Endothelial cell of umbilical vein (primary cell): ENCODE results near the gene DUS1L. TPM values are rescaled to one million over a fixed set of nuclear protein-coding genes. Genes with fewer than 3 reads are reported as not detected.

Experiments
- BruUV-seq: library from RNA; stranded (reverse); fragments of 400-500 nt; replicated peaks from 2 replicates; lab custom pipeline; 2021; lab: Mats Ljungman, UMichigan
- CTCF ChIA-PET: fragments of 300-600, 350-600 bp; sonication (Branson Sonifier 250); formaldehyde crosslinking; loops from one replicate; lab custom pipeline; 2021; ENCODE audit warnings: antibody characterized with exemption, inconsistent platforms; lab: Charles Lee
- POLR2A ChIA-PET: fragments of 300-600, 350-600 bp; sonication (Branson Sonifier 250); formaldehyde crosslinking; loops from one replicate; lab custom pipeline; 2021; ENCODE audit warnings: antibody characterized with exemption, inconsistent platforms; lab: Charles Lee
- DNase-seq: peaks from one replicate; pipeline ENCODE4 v3.0.0-alpha.2; 2011; ENCODE audit warnings: low read depth, low spot score
- FAIRE-seq: peaks from 2 replicates; lab custom pipeline; 2011; peaks lifted over from hg19 to GRCh38; lab: Jason Lieb, UNC
- H2AFZ ChIP-seq: 2 replicates; pipeline ENCODE4 v1.6.0; 2012; ENCODE audit warnings: low read depth, low read length, control low read depth, inconsistent platforms
- H3K27ac ChIP-seq: 2 replicates; pipeline ENCODE4 v1.5.1; 2011; ENCODE audit warnings: low read depth, mild to moderate bottlenecking, control low read depth, low read length, moderate library complexity; ENCODE audit not compliant: insufficient read depth
- H3K27me3 ChIP-seq, 2 experiments: 2 replicates each; pipeline versions ENCODE4 v1.6.0 to v1.6.1; 2011; ENCODE audit warnings: low read length in 2 of 2, mixed read lengths in 1 of 2; ENCODE audit not compliant: control insufficient read depth in 2 of 2, insufficient read depth in 2 of 2
- H3K36me3 ChIP-seq, 2 experiments: 2 replicates in 1 of 2; 3 replicates in 1 of 2; pipeline ENCODE4 v1.5.1; 2011; ENCODE audit warnings: low read length in 2 of 2, mild to moderate bottlenecking in 1 of 2, moderate library complexity in 1 of 2; ENCODE audit not compliant: control insufficient read depth in 2 of 2, insufficient read depth in 2 of 2; ENCODE audit errors: extremely low read depth in 1 of 2
- H3K4me1 ChIP-seq: 3 replicates; pipeline ENCODE4 v1.5.1; 2011; ENCODE audit warnings: mild to moderate bottlenecking, low read length; ENCODE audit not compliant: control insufficient read depth, insufficient read depth; ENCODE audit errors: extremely low read depth
- H3K4me2 ChIP-seq: 2 replicates; pipeline ENCODE4 v1.6.1; 2011; ENCODE audit warnings: low read length, control low read depth, mixed read lengths; ENCODE audit not compliant: insufficient read depth
- H3K4me3 ChIP-seq, 3 experiments: fragments of 200-600 bp in 1 of 3; sonication (generic), shearing (Covaris generic) in 1 of 3; replicated peaks in 1 of 3; 2 replicates each; pipeline ENCODE4 v1.5.1; 2011 to 2016; ENCODE audit warnings: control low read depth in 3 of 3, low read length in 3 of 3, mild to moderate bottlenecking in 2 of 3, inconsistent platforms in 1 of 3, low read depth in 1 of 3, moderate library complexity in 1 of 3; ENCODE audit not compliant: insufficient read depth in 1 of 3
- H3K79me2 ChIP-seq: 2 replicates; pipeline ENCODE4 v1.6.0; 2012; ENCODE audit warnings: low read length, inconsistent platforms; ENCODE audit not compliant: control insufficient read depth, insufficient read depth
- H3K9ac ChIP-seq: replicated peaks from 2 replicates; pipeline ENCODE3; 2011; ENCODE audit warnings: low read length, control low read depth; ENCODE audit not compliant: insufficient read depth; ENCODE audit errors: extremely low read depth
- H3K9me1 ChIP-seq: replicated peaks from 3 replicates; pipeline ENCODE4 v1.6.0; 2011; ENCODE audit warnings: mild to moderate bottlenecking, low read length; ENCODE audit not compliant: control insufficient read depth, insufficient read depth; ENCODE audit errors: extremely low read depth
- H3K9me3 ChIP-seq: replicated peaks from 2 replicates; pipeline ENCODE4 v1.5.1; 2012; ENCODE audit warnings: low read length, inconsistent platforms; ENCODE audit not compliant: control insufficient read depth, insufficient read depth
- H4K20me1 ChIP-seq: replicated peaks from 2 replicates; pipeline ENCODE3; 2011; ENCODE audit warnings: mild to moderate bottlenecking, low read length; ENCODE audit not compliant: control insufficient read depth, insufficient read depth; ENCODE audit errors: extremely low read depth
- EZH2 ChIP-seq: IDR thresholded peaks from 2 replicates; pipeline ENCODE4 v1.6.1; 2012; ENCODE audit warnings: borderline replicate concordance, low read depth, mild to moderate bottlenecking, moderate library complexity, low read length, inconsistent platforms; ENCODE audit not compliant: severe bottlenecking
- FOS ChIP-seq: IDR thresholded peaks from 2 replicates; pipeline ENCODE4 v1.6.1; 2011; ENCODE audit warnings: mild to moderate bottlenecking, low read length, moderate library complexity, borderline replicate concordance; ENCODE audit not compliant: insufficient read depth
- GATA2 ChIP-seq: IDR thresholded peaks from 2 replicates; pipeline ENCODE4 v1.7.0; 2011; ENCODE audit warnings: low read depth, mild to moderate bottlenecking, moderate library complexity, mixed read lengths, low read length; ENCODE audit not compliant: insufficient read length, insufficient read depth
- JUN ChIP-seq: IDR thresholded peaks from 2 replicates; pipeline ENCODE4 v1.6.1; 2011; ENCODE audit warnings: borderline replicate concordance, low read depth; ENCODE audit not compliant: insufficient read length, insufficient read depth
- MYC ChIP-seq: IDR thresholded peaks from one replicate; pipeline ENCODE4 v1.6.1; 2011; ENCODE audit warnings: mild to moderate bottlenecking, low read depth, low read length
- POLR2A ChIP-seq: IDR thresholded peaks from 2 replicates; pipeline ENCODE4 v1.6.1; 2012; ENCODE audit warnings: low read depth, mild to moderate bottlenecking, control low read depth, low read length
- POLR2AphosphoS5 ChIP-seq: IDR thresholded peaks from 2 replicates; pipeline ENCODE4 v1.6.1; 2012; ENCODE audit warnings: low read depth, mild to moderate bottlenecking, control low read depth, low read length, moderate library complexity; ENCODE audit not compliant: insufficient read depth
- dilution Hi-C: fragments of 300-500 bp; cut with MboI; formaldehyde crosslinking; loops from one replicate; pipeline ENCODE4 v1.15.0; 2019; ENCODE audit warnings: low sequenced_read_pairs; ENCODE audit not compliant: extremely low pct_ligation_motif_present
- intact Hi-C: fragments of 100-400 bp; cut with micrococcal nuclease; formaldehyde crosslinking; loops from one replicate; pipeline ENCODE4 v1.10.0; 2022
- polyA plus RNA-seq, 4 experiments: library from polyadenylated mRNA; depleted of rRNA in 3 of 4; stranded (reverse) in 3 of 4; unstranded in 1 of 4; fragments of >200 nt; gene quantifications; 2 replicates each; pipeline versions ENCODE4 v1.2.1 to v1.2.3, GENCODE V29; 2011 to 2012; ENCODE audit warnings: missing spikeins in 1 of 4
- total RNA-seq: library from RNA; stranded (reverse); gene quantifications from 2 replicates; pipeline ENCODE4 v1.2.3, GENCODE V29; 2021
- TF ChIP-seq, protein P1 (sequence below): IDR thresholded peaks from 2 replicates; pipeline ENCODE4 v1.6.1; 2011; ENCODE audit not compliant: insufficient read depth, insufficient read length
- TF ChIP-seq, protein P2 (sequence below), 2 donors: IDR thresholded peaks; 1 replicate in 1 of 2; 2 replicates in 1 of 2; pipeline ENCODE4 v1.5.1; 2011; ENCODE audit warnings: low read length in 2 of 2, mild to moderate bottlenecking in 2 of 2, moderate library complexity in 2 of 2, control low read depth in 1 of 2, inconsistent platforms in 1 of 2, low read depth in 1 of 2; ENCODE audit not compliant: insufficient read depth in 1 of 2; ENCODE audit errors: extremely low read depth in 1 of 2

DUS1L gene
- total and polyA plus RNA-seq, 2 donors (not counting 3 experiments of a cell fraction or from before 2014, with no cell fraction given), result 60.1 to 92.9 TPM

DNA sequence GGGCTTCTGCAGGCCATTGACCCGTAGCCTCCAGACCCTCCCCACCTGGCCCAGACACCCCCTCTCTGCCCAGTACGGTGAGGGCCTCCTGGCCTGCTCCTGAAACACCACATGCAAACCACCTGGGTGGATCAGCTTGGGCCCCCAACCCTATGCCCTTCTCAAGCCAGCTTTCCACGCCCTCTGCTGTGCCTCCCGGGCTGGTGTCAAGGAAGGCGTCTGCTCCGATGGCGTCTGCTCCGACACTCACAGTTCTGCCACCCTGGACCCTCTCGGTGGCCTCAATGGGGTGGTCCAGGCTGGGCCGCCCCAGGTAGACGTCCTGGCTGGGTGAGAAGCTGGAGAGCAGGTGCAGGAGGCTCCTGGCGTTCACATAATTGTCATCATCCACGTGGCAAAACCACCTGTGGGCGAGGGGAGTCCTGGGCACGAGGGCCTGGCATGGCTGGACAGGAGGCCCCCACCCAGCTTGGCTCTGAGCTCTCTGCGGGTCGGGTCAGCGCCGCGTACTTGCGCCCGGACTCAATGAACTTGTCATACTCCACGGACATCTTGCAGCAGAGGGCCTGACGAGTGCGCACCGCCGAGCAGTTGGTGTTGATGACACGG, 15.3 kb downstream of the DUS1L start:
- intact Hi-C loops (no loop called here), dilution Hi-C loops (no loop called here)
- TF ChIP-seq FOS, result no peak
- TF ChIP-seq POLR2A, result no peak
- TF ChIP-seq GATA2, result no peak
- TF ChIP-seq JUN, result no peak
- TF ChIP-seq POLR2AphosphoS5, result no peak
- TF ChIP-seq MYC, result no peak
- TF ChIP-seq, protein P1, sequence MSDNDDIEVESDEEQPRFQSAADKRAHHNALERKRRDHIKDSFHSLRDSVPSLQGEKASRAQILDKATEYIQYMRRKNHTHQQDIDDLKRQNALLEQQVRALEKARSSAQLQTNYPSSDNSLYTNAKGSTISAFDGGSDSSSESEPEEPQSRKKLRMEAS, result no peak
- CTCF ChIA-PET, result interaction anchor here (0.8 to 3.8 kb wide), 3 partner anchors 12 to 56 kb away, joined by 3 to 18 read pairs (median 5); partner anchors contain the start of gene DCXR
- DNase-seq, result no peak
- H3K4me2 ChIP-seq, result no peak overlapping the region
- H2AFZ ChIP-seq, result no peak overlapping the region
- no peaks in the 10 kb centered on the region for H3K27me3 ChIP-seq
- H3K36me3 ChIP-seq, result peaks cover 7 to 19% of the 10 kb centered on the region in 2 experiments
- no peak overlapping the region for H3K27ac ChIP-seq
- FAIRE-seq, result no peak
- no peaks in the 10 kb centered on the region for H3K9me1 ChIP-seq
- no peaks in the 10 kb centered on the region for H4K20me1 ChIP-seq
- BruUV-seq, result no TSS peak
- POLR2A ChIA-PET, result no interaction called here
- H3K79me2 ChIP-seq, result peaks cover 11% of the 10 kb centered on the region
- H3K4me3 ChIP-seq, result peak overlapping the region in 1 of 3 experiments; percentile 76
- H3K9me3 ChIP-seq, result no peaks in the 10 kb centered on the region
- H3K4me1 ChIP-seq, result peaks cover 11% of the 10 kb centered on the region
- H3K9ac ChIP-seq, result no peak overlapping the region

DNA sequence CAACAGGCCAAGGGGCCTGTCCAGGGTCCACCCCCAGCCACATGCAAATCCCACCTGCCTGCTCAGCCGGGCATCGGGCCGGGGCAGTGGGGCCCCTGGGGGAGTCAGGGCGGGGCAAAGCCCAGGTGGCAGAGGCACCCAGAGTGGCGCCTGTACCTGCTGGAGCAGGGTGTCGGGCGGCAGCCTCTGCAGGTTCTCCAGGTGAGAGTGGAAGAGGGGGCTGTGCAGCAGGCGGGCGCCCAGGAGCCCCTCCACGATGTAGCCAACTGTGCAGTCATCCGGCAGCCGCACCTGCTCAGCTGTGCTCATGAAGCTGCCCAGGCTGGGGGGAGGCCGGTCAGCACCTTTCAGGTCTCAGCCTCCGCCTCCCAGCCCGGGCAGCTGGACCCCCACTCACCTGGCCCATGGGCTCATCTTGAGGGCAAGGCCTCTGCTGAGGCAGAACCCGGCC, 16.1 kb downstream of the DUS1L start:
- Histone ChIP-seq H3K27me3 (no peaks in the 10 kb centered on the region), H3K9me3 (no peaks in the 10 kb centered on the region), H3K9me1 (no peaks in the 10 kb centered on the region), H2AFZ (no peak overlapping the region), H4K20me1 (no peaks in the 10 kb centered on the region), H3K9ac (no peak overlapping the region), H3K4me2 (no peak overlapping the region), H3K79me2 (peaks cover 11% of the 10 kb centered on the region), H3K36me3 (peaks cover 0 to 16% of the 10 kb centered on the region in 2 experiments), H3K4me3 (no peak overlapping the region), H3K4me1 (peaks cover 11% of the 10 kb centered on the region), H3K27ac (no peak overlapping the region)
- POLR2A ChIA-PET, result no interaction called here
- BruUV-seq, result no TSS peak
- intact Hi-C loops, result no loop called here
- FAIRE-seq (no peak), DNase-seq (no peak)
- TF ChIP-seq, protein P2, sequence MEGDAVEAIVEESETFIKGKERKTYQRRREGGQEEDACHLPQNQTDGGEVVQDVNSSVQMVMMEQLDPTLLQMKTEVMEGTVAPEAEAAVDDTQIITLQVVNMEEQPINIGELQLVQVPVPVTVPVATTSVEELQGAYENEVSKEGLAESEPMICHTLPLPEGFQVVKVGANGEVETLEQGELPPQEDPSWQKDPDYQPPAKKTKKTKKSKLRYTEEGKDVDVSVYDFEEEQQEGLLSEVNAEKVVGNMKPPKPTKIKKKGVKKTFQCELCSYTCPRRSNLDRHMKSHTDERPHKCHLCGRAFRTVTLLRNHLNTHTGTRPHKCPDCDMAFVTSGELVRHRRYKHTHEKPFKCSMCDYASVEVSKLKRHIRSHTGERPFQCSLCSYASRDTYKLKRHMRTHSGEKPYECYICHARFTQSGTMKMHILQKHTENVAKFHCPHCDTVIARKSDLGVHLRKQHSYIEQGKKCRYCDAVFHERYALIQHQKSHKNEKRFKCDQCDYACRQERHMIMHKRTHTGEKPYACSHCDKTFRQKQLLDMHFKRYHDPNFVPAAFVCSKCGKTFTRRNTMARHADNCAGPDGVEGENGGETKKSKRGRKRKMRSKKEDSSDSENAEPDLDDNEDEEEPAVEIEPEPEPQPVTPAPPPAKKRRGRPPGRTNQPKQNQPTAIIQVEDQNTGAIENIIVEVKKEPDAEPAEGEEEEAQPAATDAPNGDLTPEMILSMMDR (IDR thresholded peaks at IDR 0.05; ENCODE audit: extremely low read depth in 1 of 2, insufficient read depth in 1 of 2, low read depth in 1 of 2, low read length in 2 of 2), result no peak
- no peak for TF ChIP-seq FOS
- TF ChIP-seq POLR2A, result no peak
- no peak for TF ChIP-seq JUN
- TF ChIP-seq MYC, result no peak
- no peak for TF ChIP-seq EZH2
- CTCF ChIA-PET, result interaction anchor here (1.0 to 3.8 kb wide), 2 partner anchors 12 to 19 kb away, joined by 4 to 18 read pairs; partner anchors contain the start of genes DCXR and RAC3
- dilution Hi-C loops, result no loop called here
